ENCODE results near the gene MGST3. TPM values are rescaled to one million over a fixed set of nuclear protein-coding genes. Genes with fewer than 3 reads are reported as not detected.

MGST3 gene
- total and polyA plus RNA-seq, 2 of the 13 experiments (the other 11 are each of a cell fraction or from before 2014, with no cell fraction given): 59.7 to 61.2 TPM

DNA sequence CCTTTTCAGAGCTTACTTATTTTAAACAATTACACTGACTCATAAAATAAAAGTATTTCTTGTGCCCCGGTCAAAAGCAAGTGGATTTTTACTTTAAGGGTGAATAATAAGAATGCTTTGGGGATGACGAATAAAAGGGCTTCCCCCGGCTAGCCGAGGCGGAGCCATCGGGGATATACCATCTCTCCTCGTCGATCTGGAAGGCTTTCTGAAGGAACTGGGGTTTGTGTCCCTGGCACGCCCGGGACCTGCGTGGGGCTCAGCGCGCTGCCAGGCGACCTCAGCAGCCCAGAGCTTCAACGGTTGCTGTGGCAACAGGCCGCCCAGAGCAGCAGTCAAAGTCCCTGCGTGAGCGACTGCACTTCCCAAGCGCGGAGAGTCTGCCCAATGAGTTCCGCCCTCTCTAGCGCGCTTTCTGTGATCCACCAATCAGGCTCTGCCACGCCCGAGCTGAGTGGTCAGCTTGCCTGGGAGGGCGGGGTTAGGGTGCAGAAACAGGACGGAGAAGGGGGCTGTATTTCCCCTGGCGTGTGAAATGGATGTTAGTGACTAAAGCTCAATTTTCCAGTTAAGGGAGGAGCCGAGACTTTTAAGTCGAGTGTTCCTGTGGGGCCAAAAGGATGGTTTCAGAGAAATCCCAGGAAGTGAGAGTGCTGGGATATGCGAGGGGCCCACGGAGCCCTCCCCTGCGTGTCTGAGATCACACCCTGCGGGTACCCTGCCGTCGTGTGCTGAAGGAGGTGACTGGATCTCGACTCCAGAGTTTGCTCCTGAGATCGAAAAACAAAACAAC, 33.0 kb upstream of the MGST3 start (continued):
- TF ChIP-seq RXRB (CRISPR knock-in tag; IDR thresholded peaks at IDR 0.05; ENCODE audit: borderline replicate concordance) (0 out of 2 replicates have a peak, but pooled peaks have one; percentile 20), POLR2A (IDR thresholded peaks at IDR 0.05; ENCODE audit: insufficient read depth in 1 of 2, low read depth in 2 of 2, low read length in 2 of 2) (0 out of 4 replicates have a peak, but pooled peaks of 1 of the 2 experiments have one; percentile 1), ZNF138 (CRISPR knock-in tag; IDR thresholded peaks at IDR 0.05; ENCODE audit: low read depth) (no peak), YEATS2 (CRISPR knock-in tag; IDR thresholded peaks at IDR 0.05; ENCODE audit: borderline replicate concordance) (peak; percentile 56; the same call in 1 of the 2 replicates), ZBTB1 (CRISPR knock-in tag; IDR thresholded peaks at IDR 0.05; ENCODE audit: borderline replicate concordance) (no peak), ZNF350 (CRISPR knock-in tag; IDR thresholded peaks at IDR 0.05; ENCODE audit: borderline replicate concordance, low read depth) (peak; percentile 42; the same call in 1 of the 2 replicates), ZNF124 (CRISPR knock-in tag; IDR thresholded peaks at IDR 0.05) (0 out of 2 replicates have a peak, but pooled peaks have one; percentile 30), SOX13 (IDR thresholded peaks at IDR 0.05) (no peak), SOX13 (CRISPR knock-in tag; conservative IDR thresholded peaks at IDR 0.05 in 1 of 2, IDR thresholded peaks at IDR 0.05 in 1 of 2) (0 out of 4 replicates have a peak, but pooled peaks of 1 of the 2 experiments have one; percentile 8), RELA (CRISPR knock-in tag; IDR thresholded peaks at IDR 0.05) (no peak), TBP (CRISPR knock-in tag; IDR thresholded peaks at IDR 0.05) (no peak), ZNF614 (CRISPR knock-in tag; IDR thresholded peaks at IDR 0.05; ENCODE audit: borderline replicate concordance) (peak; percentile 64; the same call in 1 of the 2 replicates), TGIF2 (CRISPR knock-in tag; IDR thresholded peaks at IDR 0.05) (no peak), MED1 (CRISPR knock-in tag; IDR thresholded peaks at IDR 0.05) (0 out of 2 replicates have a peak, but pooled peaks have one; percentile 6), ZNF775 (CRISPR knock-in tag; IDR thresholded peaks at IDR 0.05; ENCODE audit: borderline replicate concordance) (no peak), ZNF234 (CRISPR knock-in tag; conservative IDR thresholded peaks at IDR 0.05) (no peak), ZNF430 (CRISPR knock-in tag; IDR thresholded peaks at IDR 0.05) (0 out of 2 replicates have a peak, but pooled peaks have one; percentile 36), GATAD1 (CRISPR knock-in tag; IDR thresholded peaks at IDR 0.05) (no peak), ZNF451 (CRISPR knock-in tag; IDR thresholded peaks at IDR 0.05) (0 out of 2 replicates have a peak, but pooled peaks have one; percentile 38), HNRNPLL (IDR thresholded peaks at IDR 0.05; ENCODE audit: low read depth, low read length, poor library complexity, severe bottlenecking) (peak; percentile 57), ZNF253 (CRISPR knock-in tag; IDR thresholded peaks at IDR 0.05; ENCODE audit: borderline replicate concordance) (no peak), RFXAP (CRISPR knock-in tag; IDR thresholded peaks at IDR 0.05; ENCODE audit: borderline replicate concordance) (peak; percentile 76; the same call in 1 of the 2 replicates), NFYB (CRISPR knock-in tag; IDR thresholded peaks at IDR 0.05) (peak; percentile 89), TOE1 (CRISPR knock-in tag; IDR thresholded peaks at IDR 0.05) (no peak), ELF1 (CRISPR knock-in tag; IDR thresholded peaks at IDR 0.05) (peak; percentile 55), MTA3 (CRISPR knock-in tag; IDR thresholded peaks at IDR 0.05) (no peak), ZNF501 (CRISPR knock-in tag; IDR thresholded peaks at IDR 0.05) (peak; percentile 74)
- TF ChIP-seq, protein P1, sequence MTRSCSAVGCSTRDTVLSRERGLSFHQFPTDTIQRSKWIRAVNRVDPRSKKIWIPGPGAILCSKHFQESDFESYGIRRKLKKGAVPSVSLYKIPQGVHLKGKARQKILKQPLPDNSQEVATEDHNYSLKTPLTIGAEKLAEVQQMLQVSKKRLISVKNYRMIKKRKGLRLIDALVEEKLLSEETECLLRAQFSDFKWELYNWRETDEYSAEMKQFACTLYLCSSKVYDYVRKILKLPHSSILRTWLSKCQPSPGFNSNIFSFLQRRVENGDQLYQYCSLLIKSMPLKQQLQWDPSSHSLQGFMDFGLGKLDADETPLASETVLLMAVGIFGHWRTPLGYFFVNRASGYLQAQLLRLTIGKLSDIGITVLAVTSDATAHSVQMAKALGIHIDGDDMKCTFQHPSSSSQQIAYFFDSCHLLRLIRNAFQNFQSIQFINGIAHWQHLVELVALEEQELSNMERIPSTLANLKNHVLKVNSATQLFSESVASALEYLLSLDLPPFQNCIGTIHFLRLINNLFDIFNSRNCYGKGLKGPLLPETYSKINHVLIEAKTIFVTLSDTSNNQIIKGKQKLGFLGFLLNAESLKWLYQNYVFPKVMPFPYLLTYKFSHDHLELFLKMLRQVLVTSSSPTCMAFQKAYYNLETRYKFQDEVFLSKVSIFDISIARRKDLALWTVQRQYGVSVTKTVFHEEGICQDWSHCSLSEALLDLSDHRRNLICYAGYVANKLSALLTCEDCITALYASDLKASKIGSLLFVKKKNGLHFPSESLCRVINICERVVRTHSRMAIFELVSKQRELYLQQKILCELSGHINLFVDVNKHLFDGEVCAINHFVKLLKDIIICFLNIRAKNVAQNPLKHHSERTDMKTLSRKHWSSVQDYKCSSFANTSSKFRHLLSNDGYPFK (CRISPR knock-in tag; IDR thresholded peaks at IDR 0.05; ENCODE audit: borderline replicate concordance): peak; percentile 39; the same call in 1 of the 2 replicates
